AG09319 (cell line): ENCODE results near the gene DPYD.

ENCODE experiments used
- DNase-seq: peaks from one replicate; pipeline ENCODE4 v3.0.0-alpha.2; 2010; ENCODE audit warnings: low read depth; ENCODE audit errors: extremely low read depth
- TF ChIP-seq, protein P1 (sequence below): IDR thresholded peaks from 2 replicates; pipeline ENCODE4 v1.5.1; 2011; ENCODE audit warnings: low read depth, mild to moderate bottlenecking, inconsistent platforms, low read length, moderate library complexity

Gene DPYD

DNA sequence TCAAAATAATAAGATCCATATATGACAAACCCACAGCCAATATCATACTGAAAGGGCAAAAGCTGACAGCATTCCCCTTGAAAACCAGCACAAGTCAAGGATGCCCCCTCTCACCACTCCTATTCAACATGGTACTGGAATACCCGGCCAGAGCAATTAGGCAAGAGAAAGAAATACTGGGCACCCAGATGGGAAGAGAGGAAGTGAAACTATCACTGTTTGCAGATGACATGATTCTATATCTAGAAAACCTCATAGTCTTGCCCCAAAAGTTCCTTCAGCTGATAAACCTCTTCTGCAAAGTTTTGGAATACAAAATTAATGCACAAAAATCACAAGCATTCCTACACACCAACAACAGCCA, 756.6 kb downstream of the DPYD start:
- no peak for DNase-seq
- TF ChIP-seq, protein P1, sequence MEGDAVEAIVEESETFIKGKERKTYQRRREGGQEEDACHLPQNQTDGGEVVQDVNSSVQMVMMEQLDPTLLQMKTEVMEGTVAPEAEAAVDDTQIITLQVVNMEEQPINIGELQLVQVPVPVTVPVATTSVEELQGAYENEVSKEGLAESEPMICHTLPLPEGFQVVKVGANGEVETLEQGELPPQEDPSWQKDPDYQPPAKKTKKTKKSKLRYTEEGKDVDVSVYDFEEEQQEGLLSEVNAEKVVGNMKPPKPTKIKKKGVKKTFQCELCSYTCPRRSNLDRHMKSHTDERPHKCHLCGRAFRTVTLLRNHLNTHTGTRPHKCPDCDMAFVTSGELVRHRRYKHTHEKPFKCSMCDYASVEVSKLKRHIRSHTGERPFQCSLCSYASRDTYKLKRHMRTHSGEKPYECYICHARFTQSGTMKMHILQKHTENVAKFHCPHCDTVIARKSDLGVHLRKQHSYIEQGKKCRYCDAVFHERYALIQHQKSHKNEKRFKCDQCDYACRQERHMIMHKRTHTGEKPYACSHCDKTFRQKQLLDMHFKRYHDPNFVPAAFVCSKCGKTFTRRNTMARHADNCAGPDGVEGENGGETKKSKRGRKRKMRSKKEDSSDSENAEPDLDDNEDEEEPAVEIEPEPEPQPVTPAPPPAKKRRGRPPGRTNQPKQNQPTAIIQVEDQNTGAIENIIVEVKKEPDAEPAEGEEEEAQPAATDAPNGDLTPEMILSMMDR, result no peak

DNA sequence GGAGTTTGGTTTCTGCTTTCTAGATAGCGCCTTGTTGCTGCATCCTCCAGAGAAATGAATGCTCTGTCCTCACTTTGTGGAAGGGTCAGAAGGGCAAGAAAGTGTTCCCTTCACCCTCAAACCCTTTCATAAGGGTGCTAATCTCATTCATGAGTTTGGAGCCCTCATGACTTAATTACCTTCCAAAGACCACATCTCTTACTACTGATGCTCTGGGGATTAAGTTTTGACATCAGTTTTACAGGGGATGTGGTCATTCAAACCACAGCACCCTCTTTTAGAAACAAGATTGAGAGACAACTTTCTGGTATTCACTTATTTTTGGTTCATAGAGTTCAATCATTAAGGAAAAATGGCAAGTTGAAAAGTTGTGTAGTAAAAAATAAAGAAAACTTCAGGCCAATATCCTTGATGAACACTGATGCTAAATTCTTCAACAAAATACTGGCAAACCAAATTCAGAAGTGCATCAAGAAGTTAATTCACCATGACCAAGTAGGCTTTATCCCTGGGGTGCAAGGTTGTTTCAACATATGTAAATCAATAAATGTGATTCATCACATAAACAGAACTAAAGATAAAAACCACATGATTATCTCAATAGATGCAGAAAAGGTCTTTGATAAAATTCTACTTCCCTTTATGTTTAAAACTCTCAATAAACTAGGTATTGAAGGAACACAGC, 757.1 kb downstream of the DPYD start:
- no peak for DNase-seq
- TF ChIP-seq, protein P1, result no peak

DNA sequence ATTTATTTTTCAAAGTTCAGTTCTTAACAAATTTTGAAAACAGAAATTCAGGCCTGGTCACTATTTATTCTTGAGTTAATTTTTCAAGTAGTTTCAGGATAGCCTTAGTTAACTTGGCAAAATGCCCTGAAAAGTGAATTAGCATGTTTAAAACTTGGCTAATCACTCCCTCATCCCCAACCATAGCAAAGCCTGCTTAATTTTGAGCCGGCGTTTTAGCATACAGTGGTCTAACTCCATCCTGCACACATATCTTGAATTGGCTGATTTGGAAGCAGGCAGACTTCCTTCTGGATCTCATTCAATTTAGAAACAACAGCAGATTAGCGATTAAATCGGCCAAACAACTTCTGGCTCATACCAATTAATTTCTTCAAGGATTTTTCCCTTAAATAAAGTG, 760.0 kb downstream of the DPYD start:
- DNase-seq, result peak; percentile 7
- TF ChIP-seq, protein P1, result no peak

DNA sequence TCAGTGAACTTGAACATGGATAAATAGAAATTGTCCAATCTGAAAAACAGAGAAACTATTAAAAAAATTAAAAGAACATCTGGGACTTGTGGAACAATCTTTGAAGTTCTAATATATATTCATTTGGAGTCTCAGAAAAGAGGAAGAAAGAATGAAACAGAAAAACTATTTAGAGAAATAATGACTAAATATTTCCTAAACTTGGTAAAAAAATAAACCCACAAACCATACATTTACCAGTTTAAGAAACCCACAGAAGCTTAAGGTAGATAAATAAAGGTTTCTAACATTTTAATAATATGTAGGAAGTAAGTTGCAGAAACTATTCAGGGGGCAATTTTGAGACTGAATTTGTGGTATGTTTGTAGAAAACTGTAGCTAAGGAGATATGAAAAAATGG, 761.5 kb downstream of the DPYD start:
- TF ChIP-seq, protein P1, result no peak
- no peak for DNase-seq

DNA sequence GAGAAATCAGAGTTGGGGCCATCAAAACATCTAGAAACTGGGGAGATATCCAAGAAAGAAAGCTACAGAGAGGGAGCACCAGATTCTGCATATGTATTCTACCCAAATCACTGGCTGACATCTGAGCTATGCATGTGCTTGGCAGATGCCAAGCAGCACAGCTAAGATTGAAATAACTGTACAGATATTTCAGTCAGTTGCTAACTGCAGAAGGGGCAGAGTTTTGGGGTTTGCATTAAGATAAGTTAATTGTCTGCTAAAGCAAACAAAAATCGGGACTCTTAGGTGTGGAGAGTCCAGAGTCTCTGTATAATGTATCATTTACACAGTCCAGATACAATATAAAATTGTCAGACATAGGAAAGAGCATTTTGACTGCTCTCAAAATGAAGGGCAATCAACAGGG, 762.1 kb downstream of the DPYD start:
- TF ChIP-seq, protein P1, result no peak

DNA sequence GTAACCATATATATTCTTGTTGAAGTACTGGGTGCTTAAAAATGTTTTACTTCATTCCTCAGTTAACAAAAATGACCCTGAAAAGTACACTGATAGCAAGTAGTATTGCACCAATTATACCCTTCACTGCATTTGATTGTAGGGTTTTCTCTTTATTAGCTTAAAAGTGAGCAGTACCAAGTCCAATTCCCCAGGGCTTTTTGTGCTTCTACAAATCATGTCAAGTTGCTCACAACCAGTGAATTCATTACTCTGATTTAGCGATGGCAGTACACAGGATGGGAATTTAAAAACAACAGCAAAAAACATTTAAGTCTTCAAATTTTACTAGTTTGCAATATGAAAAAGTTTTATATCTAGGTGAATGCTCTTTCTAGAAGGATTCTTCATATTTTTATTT, 762.8 kb downstream of the DPYD start:
- TF ChIP-seq, protein P1, result no peak
- DNase-seq, result no peak

More for the DNA sequence above, 762.1 kb downstream of the DPYD start:
- no peak for DNase-seq

DNA sequence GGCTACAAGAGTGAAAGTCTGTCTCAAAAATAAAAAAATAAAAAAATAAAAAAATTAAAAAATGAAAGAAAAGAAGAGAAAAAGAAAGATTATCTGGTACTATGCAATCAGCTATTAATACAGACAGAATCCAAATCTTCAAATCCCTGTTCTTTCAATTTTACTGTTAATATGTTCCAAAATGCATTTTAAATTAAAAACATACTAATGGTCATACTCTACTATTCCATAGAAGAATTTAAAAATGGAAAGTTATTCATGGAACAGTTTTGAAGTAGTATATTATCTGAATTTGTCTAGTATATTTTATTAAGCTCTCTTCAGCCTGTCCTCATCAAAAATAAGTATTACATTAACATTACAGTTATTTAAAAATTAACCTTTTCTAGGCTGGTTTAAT, 769.2 kb downstream of the DPYD start:
- TF ChIP-seq, protein P1, result no peak
- DNase-seq, result no peak
